Measurements from ENCODE around the gene KCNK5.

The KCNK5 gene

GRCh38 chr6:39256294-39256940 lies 27.1 kb upstream of the KCNK5 start:
- no peaks in the 10 kb centered on the region for H3K4me1 ChIP-seq

GRCh38 chr6:39254999-39255535 lies 25.8 kb upstream of the KCNK5 start:
- H3K79me2 ChIP-seq, result no peaks in the 10 kb centered on the region
- no peaks in the 10 kb centered on the region for H3K27me3 ChIP-seq (ENCODE audit: control insufficient read depth, insufficient read depth, low read length)
- H2AFZ ChIP-seq, result no peak overlapping the region
- H3K9me3 ChIP-seq (ENCODE audit: control insufficient read depth, low read length), result no peaks in the 10 kb centered on the region
- H3K4me1 ChIP-seq, result no peaks in the 10 kb centered on the region
- no peak overlapping the region for H3K4me2 ChIP-seq (ENCODE audit: low read length)
- no peaks in the 10 kb centered on the region for H3K36me3 ChIP-seq (ENCODE audit: control insufficient read depth, insufficient read depth, low read length)
- H3K9ac ChIP-seq, result no peak overlapping the region
- no peak overlapping the region for H3K27ac ChIP-seq
- no peak overlapping the region for H3K4me3 ChIP-seq (ENCODE audit: low read depth, low read length)
- TF ChIP-seq CTCF (IDR thresholded peaks at IDR 0.05), result no peak

More at GRCh38 chr6:39256294-39256940, 27.1 kb upstream of the KCNK5 start:
- Histone ChIP-seq H3K36me3 (ENCODE audit: control insufficient read depth, insufficient read depth, low read length) (no peaks in the 10 kb centered on the region), H3K27me3 (ENCODE audit: control insufficient read depth, insufficient read depth, low read length) (no peaks in the 10 kb centered on the region), H3K4me3 (ENCODE audit: low read depth, low read length) (no peak overlapping the region), H3K9me3 (ENCODE audit: control insufficient read depth, low read length) (no peaks in the 10 kb centered on the region), H2AFZ (no peak overlapping the region), H3K27ac (no peak overlapping the region), H3K9ac (no peak overlapping the region), H3K79me2 (no peaks in the 10 kb centered on the region), H3K4me2 (ENCODE audit: low read length) (no peak overlapping the region)
- no peak for TF ChIP-seq CTCF (IDR thresholded peaks at IDR 0.05)

- Histone ChIP-seq H3K36me3 (ENCODE audit: control insufficient read depth, insufficient read depth, low read length) (no peaks in the 10 kb centered on the region), H3K27me3 (ENCODE audit: control insufficient read depth, insufficient read depth, low read length) (no peaks in the 10 kb centered on the region), H3K79me2 (no peaks in the 10 kb centered on the region), H2AFZ (no peak overlapping the region), H3K27ac (no peak overlapping the region), H3K4me3 (ENCODE audit: low read depth, low read length) (no peak overlapping the region), H3K4me1 (no peaks in the 10 kb centered on the region), H3K9me3 (ENCODE audit: control insufficient read depth, low read length) (no peaks in the 10 kb centered on the region), H3K4me2 (ENCODE audit: low read length) (no peak overlapping the region), H3K9ac (no peak overlapping the region)
- no peak for TF ChIP-seq CTCF (IDR thresholded peaks at IDR 0.05)
These were observed 22.1 kb upstream of the KCNK5 start for GRCh38 chr6:39251406-39251805.

- no peaks in the 10 kb centered on the region for H3K27me3 ChIP-seq (ENCODE audit: control insufficient read depth, insufficient read depth, low read length)
- H3K4me2 ChIP-seq (ENCODE audit: low read length), result no peak overlapping the region
- H3K27ac ChIP-seq, result no peak overlapping the region
- H3K9me3 ChIP-seq (ENCODE audit: control insufficient read depth, low read length), result no peaks in the 10 kb centered on the region
- TF ChIP-seq CTCF (IDR thresholded peaks at IDR 0.05), result no peak
- no peaks in the 10 kb centered on the region for H3K79me2 ChIP-seq
- no peak overlapping the region for H3K4me3 ChIP-seq (ENCODE audit: low read depth, low read length)
- no peaks in the 10 kb centered on the region for H3K4me1 ChIP-seq
- no peaks in the 10 kb centered on the region for H3K36me3 ChIP-seq (ENCODE audit: control insufficient read depth, insufficient read depth, low read length)
- no peak overlapping the region for H2AFZ ChIP-seq
- no peak overlapping the region for H3K9ac ChIP-seq
These were observed 21.2 kb upstream of the KCNK5 start for GRCh38 chr6:39250507-39250906.

GRCh38 chr6:39249278-39249677 lies 20.0 kb upstream of the KCNK5 start:
- no peak overlapping the region for H3K4me2 ChIP-seq (ENCODE audit: low read length)
- H3K4me1 ChIP-seq, result no peaks in the 10 kb centered on the region
- no peaks in the 10 kb centered on the region for H3K27me3 ChIP-seq (ENCODE audit: control insufficient read depth, insufficient read depth, low read length)
- no peak for TF ChIP-seq CTCF (IDR thresholded peaks at IDR 0.05)
- H2AFZ ChIP-seq, result no peak overlapping the region
- H3K4me3 ChIP-seq (ENCODE audit: low read depth, low read length), result no peak overlapping the region
- H3K9me3 ChIP-seq (ENCODE audit: control insufficient read depth, low read length), result no peaks in the 10 kb centered on the region
- no peak overlapping the region for H3K27ac ChIP-seq
- H3K79me2 ChIP-seq, result no peaks in the 10 kb centered on the region
- H3K9ac ChIP-seq, result no peak overlapping the region
- H3K36me3 ChIP-seq (ENCODE audit: control insufficient read depth, insufficient read depth, low read length), result no peaks in the 10 kb centered on the region

Data from parathyroid adenoma (tissue), 2 donors.